IPS DF 6.9 (cell line): Measurements from ENCODE around the gene C9orf85.
"Not testable (repeated sequence)": the region's sequence is repeated elsewhere in the genome, so short reads cannot be mapped to it uniquely, and the experiment has no call there.

Source experiments
- DNase-seq: peaks from one replicate; pipeline ENCODE4 v3.0.0-alpha.2; 2013; ENCODE audit warnings: low read depth, low spot score
- H3K27ac ChIP-seq: one replicate; pipeline ENCODE4 v1.5.1; 2013; ENCODE audit warnings: low read length, control low read depth
- H3K27me3 ChIP-seq: 2 replicates; pipeline ENCODE4 v1.6.1; 2013; ENCODE audit warnings: mild to moderate bottlenecking, low read length; ENCODE audit not compliant: control insufficient read depth, insufficient read depth
- H3K36me3 ChIP-seq: 2 replicates; pipeline ENCODE4 v1.6.1; 2013; ENCODE audit warnings: low read length; ENCODE audit not compliant: control insufficient read depth, insufficient read depth
- H3K4me1 ChIP-seq: 2 replicates; pipeline ENCODE4 v1.6.1; 2013; ENCODE audit warnings: low read length; ENCODE audit not compliant: control insufficient read depth, insufficient read depth
- H3K4me3 ChIP-seq: 2 replicates; pipeline ENCODE4 v1.5.1; 2013; ENCODE audit warnings: mild to moderate bottlenecking, low read length
- H3K9me3 ChIP-seq: 2 replicates; pipeline ENCODE4 v1.6.1; 2013; ENCODE audit warnings: low read length, inconsistent platforms; ENCODE audit not compliant: control insufficient read depth, insufficient read depth
- WGBS: extraction: QIAGEN DNeasy Blood & Tissue Kit; methylation state at CpG from one replicate; pipeline ENCODE4 v1.1.7; 2013; ENCODE audit warnings: mixed read lengths, missing lambda C conversion rate; ENCODE audit not compliant: insufficient read length, insufficient coverage; 5-methylcytosine and 5-hydroxymethylcytosine counted together

C9orf85 gene

GRCh38 chr9:71886541-71886940, 24.9 kb upstream of the C9orf85 start:
- WGBS, result no CpG with 5 or more reads among the region's 10 CpGs
- H3K36me3 ChIP-seq, result no peaks in the 10 kb centered on the region
- H3K9me3 ChIP-seq, result no peaks in the 10 kb centered on the region
- H3K4me3 ChIP-seq, result no peak overlapping the region
- no peak overlapping the region for H3K27ac ChIP-seq
- no peak for DNase-seq
- no peaks in the 10 kb centered on the region for H3K4me1 ChIP-seq
- H3K27me3 ChIP-seq, result no peaks in the 10 kb centered on the region

- Histone ChIP-seq H3K36me3 (no peaks in the 10 kb centered on the region), H3K4me3 (no peak overlapping the region), H3K4me1 (no peaks in the 10 kb centered on the region), H3K9me3 (no peaks in the 10 kb centered on the region), H3K27ac (no peak overlapping the region), H3K27me3 (no peaks in the 10 kb centered on the region)
- DNase-seq, result no peak
- WGBS, result no CpG with 5 or more reads among the region's 1 CpG
These were observed 24.1 kb upstream of the C9orf85 start for GRCh38 chr9:71887362-71887761.

- DNase-seq, result no peak
- Histone ChIP-seq H3K4me3 (no peak overlapping the region), H3K27me3 (no peaks in the 10 kb centered on the region), H3K9me3 (no peaks in the 10 kb centered on the region), H3K4me1 (no peaks in the 10 kb centered on the region), H3K36me3 (no peaks in the 10 kb centered on the region), H3K27ac (no peak overlapping the region)
- WGBS, result no CpG with 5 or more reads among the region's 3 CpGs
These were observed 21.3 kb upstream of the C9orf85 start for GRCh38 chr9:71890042-71890679.

- H3K4me1 ChIP-seq, result no peaks in the 10 kb centered on the region
- no peak for DNase-seq
- no CpG with 5 or more reads among the region's 4 CpGs for WGBS
- no peaks in the 10 kb centered on the region for H3K9me3 ChIP-seq
- no peaks in the 10 kb centered on the region for H3K27me3 ChIP-seq
- no peaks in the 10 kb centered on the region for H3K36me3 ChIP-seq
- H3K27ac ChIP-seq, result no peak overlapping the region
- H3K4me3 ChIP-seq, result no peak overlapping the region
These were observed 19.8 kb upstream of the C9orf85 start for GRCh38 chr9:71891557-71892189.

GRCh38 chr9:71895117-71895516, 16.3 kb upstream of the C9orf85 start:
- no peak overlapping the region for H3K27ac ChIP-seq
- H3K4me3 ChIP-seq, result no peak overlapping the region

GRCh38 chr9:71895955-71896354, 15.5 kb upstream of the C9orf85 start:
- DNase-seq, result no peak
- Histone ChIP-seq H3K4me1 (no peaks in the 10 kb centered on the region), H3K36me3 (no peaks in the 10 kb centered on the region), H3K4me3 (no peak overlapping the region), H3K27me3 (no peaks in the 10 kb centered on the region), H3K9me3 (no peaks in the 10 kb centered on the region), H3K27ac (no peak overlapping the region)

More at GRCh38 chr9:71895117-71895516, 16.3 kb upstream of the C9orf85 start:
- DNase-seq, result no peak
- Histone ChIP-seq H3K36me3 (no peaks in the 10 kb centered on the region), H3K9me3 (no peaks in the 10 kb centered on the region), H3K4me1 (no peaks in the 10 kb centered on the region), H3K27me3 (no peaks in the 10 kb centered on the region)

GRCh38 chr9:71896761-71897160, 14.7 kb upstream of the C9orf85 start:
- H3K9me3 ChIP-seq, result no peaks in the 10 kb centered on the region
- H3K36me3 ChIP-seq, result no peaks in the 10 kb centered on the region
- no peaks in the 10 kb centered on the region; the same call in 1 of the 2 replicates for H3K4me1 ChIP-seq
- no peaks in the 10 kb centered on the region for H3K27me3 ChIP-seq
- H3K4me3 ChIP-seq, result no peak overlapping the region
- no peak overlapping the region for H3K27ac ChIP-seq
- DNase-seq, result no peak

- DNase-seq, result no peak
- no peak overlapping the region for H3K4me3 ChIP-seq
- H3K27me3 ChIP-seq, result no peaks in the 10 kb centered on the region
- WGBS, result no CpG with 5 or more reads among the region's 1 CpG
- H3K9me3 ChIP-seq, result no peaks in the 10 kb centered on the region
- no peaks in the 10 kb centered on the region; the same call in 1 of the 2 replicates for H3K4me1 ChIP-seq
- no peak overlapping the region for H3K27ac ChIP-seq
- no peaks in the 10 kb centered on the region for H3K36me3 ChIP-seq
These were observed 13.9 kb upstream of the C9orf85 start for GRCh38 chr9:71897577-71897976.

GRCh38 chr9:71898756-71899155, 12.7 kb upstream of the C9orf85 start:
- H3K9me3 ChIP-seq, H3K4me1 ChIP-seq, H3K27ac ChIP-seq, DNase-seq, H3K36me3 ChIP-seq, H3K27me3 ChIP-seq, H3K4me3 ChIP-seq: not testable (repeated sequence)
- no CpG with 5 or more reads among the region's 6 CpGs for WGBS

GRCh38 chr9:71901695-71902597, 9.5 kb upstream of the C9orf85 start:
- WGBS, result 100% methylated on average over 1 of the region's 6 CpGs
- DNase-seq, result no peak
- H3K27me3 ChIP-seq, result no peaks in the 10 kb centered on the region
- no peaks in the 10 kb centered on the region for H3K36me3 ChIP-seq
- no peaks in the 10 kb centered on the region for H3K9me3 ChIP-seq
- no peak overlapping the region for H3K4me3 ChIP-seq
- H3K4me1 ChIP-seq, result no peaks in the 10 kb centered on the region; the same call in 1 of the 2 replicates
- H3K27ac ChIP-seq, result no peak overlapping the region
